ENCODE results near the gene SESN1.

The SESN1 gene

GRCh38 chr6:109024784-109025183 lies 69.9 kb downstream of the SESN1 start:
- DNase-seq: no peak

GRCh38 chr6:109024368-109024767 lies 70.3 kb downstream of the SESN1 start:
- no peak for DNase-seq

GRCh38 chr6:109023356-109023925 lies 71.2 kb downstream of the SESN1 start:
- no peak for DNase-seq

- DNase-seq: no peak
Observed at GRCh38 chr6:109021870-109022269, 72.8 kb downstream of the SESN1 start.

- DNase-seq: no peak
Observed at GRCh38 chr6:109019911-109020310, 74.7 kb downstream of the SESN1 start.

GRCh38 chr6:109015176-109015575 lies 79.5 kb downstream of the SESN1 start:
- no peak for DNase-seq

- DNase-seq: no peak
Observed at GRCh38 chr6:109014606-109015005, 80.0 kb downstream of the SESN1 start.

- DNase-seq: no peak
Observed at GRCh38 chr6:109013656-109014305, 80.9 kb downstream of the SESN1 start.

- DNase-seq: peak in 2 of 3 experiments; percentile 36 to 78
Observed at GRCh38 chr6:109010705-109011102, 83.9 kb downstream of the SESN1 start.

GRCh38 chr6:109009962-109010704 lies 84.5 kb downstream of the SESN1 start:
- no peak for DNase-seq

- peak; percentile 92 to 95 (median 94) for DNase-seq
Observed at GRCh38 chr6:109009236-109009961, 85.2 kb downstream of the SESN1 start.

GRCh38 chr6:109008537-109009235 lies 86.0 kb downstream of the SESN1 start:
- DNase-seq: peak; percentile 44 to 87 (median 85)

GRCh38 chr6:109008054-109008453 lies 86.6 kb downstream of the SESN1 start:
- DNase-seq: no peak

GRCh38 chr6:109007521-109007920 lies 87.1 kb downstream of the SESN1 start:
- no peak for DNase-seq

- peak in 1 of 3 experiments; percentile 9 for DNase-seq
Observed at GRCh38 chr6:109006818-109007217, 87.8 kb downstream of the SESN1 start.

- no peak for DNase-seq
Observed at GRCh38 chr6:109002882-109003281, 91.8 kb downstream of the SESN1 start.

GRCh38 chr6:109002051-109002697 lies 92.5 kb downstream of the SESN1 start:
- DNase-seq: no peak

- DNase-seq: peak in 1 of 3 experiments; percentile 19
Observed at GRCh38 chr6:109001291-109001894, 93.3 kb downstream of the SESN1 start.

GRCh38 chr6:109000289-109000688 lies 94.4 kb downstream of the SESN1 start:
- no peak for DNase-seq

- DNase-seq: no peak
Observed at GRCh38 chr6:108999428-108999827, 95.2 kb downstream of the SESN1 start.

GRCh38 chr6:108998485-108998884 lies 96.2 kb downstream of the SESN1 start:
- DNase-seq: no peak

- no peak for DNase-seq
Observed at GRCh38 chr6:108996208-108996607, 98.4 kb downstream of the SESN1 start.

Measured in NCI-H1417 (cell line).